Neural cell (in vitro differentiated cells): ENCODE results near the gene HS6ST3.

ENCODE experiments used
- CTCF ChIP-seq: fragments of 450-650 bp; IDR thresholded peaks from 2 replicates; pipeline ENCODE4 v1.5.1; 2014; ENCODE audit warnings: antibody characterized with exemption, mild to moderate bottlenecking, moderate library complexity; ENCODE audit not compliant: poor library complexity, severe bottlenecking
- EZH2 ChIP-seq: fragments of 200-600, 300-800 bp; shearing (Covaris generic), sonication (generic); IDR thresholded peaks from 2 replicates; pipeline ENCODE4 v1.6.1; 2014; ENCODE audit warnings: antibody characterized with exemption, low read length, borderline replicate concordance, mild to moderate bottlenecking; ENCODE audit not compliant: insufficient read depth, poor library complexity, severe bottlenecking

GRCh38 chr13:96422002-96422401 lies 332.1 kb downstream of the HS6ST3 start:
- TF ChIP-seq EZH2, result no peak
- TF ChIP-seq CTCF, result no peak
